ENCODE data around the gene RGN.
"Not testable (repeated sequence)": the region's sequence is repeated elsewhere in the genome, so short reads cannot be mapped to it uniquely, and the experiment has no call there.

Gene RGN

DNA sequence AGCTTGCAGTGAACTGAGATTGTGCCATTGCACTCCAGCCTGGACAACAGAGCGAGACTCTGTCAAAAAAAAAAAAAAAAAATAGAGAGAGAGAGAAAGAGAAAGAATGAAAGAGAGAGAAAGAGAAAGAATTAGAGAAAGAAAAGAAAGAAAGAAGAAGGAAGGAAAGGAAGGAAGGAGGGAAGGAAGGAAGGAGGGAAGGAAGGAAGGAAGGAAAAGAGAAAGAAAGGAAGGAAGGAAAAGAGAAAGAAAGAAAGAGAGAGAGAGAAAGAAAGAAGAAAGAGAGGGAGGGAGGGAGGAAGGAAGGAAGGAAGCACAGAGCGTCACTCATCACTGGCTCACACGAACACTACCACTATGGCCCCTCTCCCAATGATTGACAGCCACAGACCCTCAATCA lies 46.2 kb downstream of the RGN start:
- not testable (repeated sequence) for DNase-seq

- peak; percentile 77 to 83 for DNase-seq
These were observed 51.1 kb downstream of the RGN start for GRCh38 chrX:47129157-47129898.

- DNase-seq, result no peak
These were observed 51.7 kb downstream of the RGN start for GRCh38 chrX:47129899-47130358.

GRCh38 chrX:47133493-47133892 lies 55.2 kb downstream of the RGN start:
- DNase-seq, result no peak

DNA sequence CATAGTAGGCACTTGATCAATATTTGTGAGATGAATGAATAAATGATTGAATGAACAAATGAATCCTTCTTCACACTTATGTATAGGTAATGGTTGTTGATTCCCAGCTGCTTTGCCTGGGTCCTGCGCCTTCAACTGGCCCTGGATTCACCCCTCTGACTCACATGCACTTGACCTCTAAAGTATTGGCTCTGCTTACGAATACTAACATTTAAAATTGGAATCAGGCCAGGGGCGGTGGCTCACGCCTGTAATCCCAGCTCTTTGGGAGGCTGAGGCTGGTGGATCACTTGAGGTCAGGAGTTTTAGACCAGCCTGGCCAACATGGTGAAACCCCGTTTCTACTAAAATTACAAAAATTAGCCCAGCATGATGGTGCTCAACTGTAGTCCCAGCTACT lies 57.4 kb downstream of the RGN start:
- not testable (repeated sequence) for DNase-seq

- DNase-seq, result no peak
These were observed 59.9 kb downstream of the RGN start for GRCh38 chrX:47138171-47138570.

Measured in AML-193 (cell line).